ENCODE measurements around the gene ARID1B. TPM values are rescaled to one million over a fixed set of nuclear protein-coding genes. Genes with fewer than 3 reads are reported as not detected.

Gene ARID1B
- polyA plus RNA-seq, 1 experiment, result 17.0 TPM

GRCh38 chr6:156925026-156925425, 147.8 kb downstream of the ARID1B start:
- no peak for DNase-seq (ENCODE audit: low read depth)
- CTCF ChIA-PET, result no interaction called here
- Histone ChIP-seq H3K36me3 (ENCODE audit: control insufficient read depth, insufficient read depth, low read length) (peaks cover 1% of the 10 kb centered on the region), H3K4me3 (ENCODE audit: low read depth, low read length) (no peak overlapping the region), H3K27me3 (ENCODE audit: control insufficient read depth, insufficient read depth, low read length) (no peaks in the 10 kb centered on the region)
- POLR2A ChIA-PET, result no interaction called here
- no peak for TF ChIP-seq CTCF (IDR thresholded peaks at IDR 0.05; ENCODE audit: insufficient read depth, low read depth, low read length)

GRCh38 chr6:156925718-156926607, 148.8 kb downstream of the ARID1B start:
- Histone ChIP-seq H3K4me3 (ENCODE audit: low read depth, low read length) (no peak overlapping the region), H3K27me3 (ENCODE audit: control insufficient read depth, insufficient read depth, low read length) (no peaks in the 10 kb centered on the region), H3K36me3 (ENCODE audit: control insufficient read depth, insufficient read depth, low read length) (peaks cover 1% of the 10 kb centered on the region)
- ChIA-PET POLR2A (interaction anchor here (0.6 kb wide), 1 partner anchor 1645 kb away, joined by 5 read pairs; no protein-coding TSS in a partner anchor), CTCF (interaction anchor here (1.3 kb wide), 1 partner anchor 28 kb away, joined by 3 read pairs; no protein-coding TSS in a partner anchor)
- TF ChIP-seq CTCF (IDR thresholded peaks at IDR 0.05; ENCODE audit: insufficient read depth, low read depth, low read length), result no peak
- no peak for DNase-seq (ENCODE audit: low read depth)

- Histone ChIP-seq H3K36me3 (ENCODE audit: control insufficient read depth, insufficient read depth, low read length) (peaks cover 1% of the 10 kb centered on the region), H3K4me3 (ENCODE audit: low read depth, low read length) (no peak overlapping the region), H3K27me3 (ENCODE audit: control insufficient read depth, insufficient read depth, low read length) (no peaks in the 10 kb centered on the region)
- TF ChIP-seq CTCF (IDR thresholded peaks at IDR 0.05; ENCODE audit: insufficient read depth, low read depth, low read length), result no peak
- no peak for DNase-seq (ENCODE audit: low read depth)
- ChIA-PET CTCF (no interaction called here), POLR2A (no interaction called here)
These were observed 150.9 kb downstream of the ARID1B start for GRCh38 chr6:156928126-156928525.

GRCh38 chr6:156928972-156929371, 151.8 kb downstream of the ARID1B start:
- ChIA-PET CTCF (no interaction called here), POLR2A (no interaction called here)
- Histone ChIP-seq H3K4me3 (ENCODE audit: low read depth, low read length) (no peak overlapping the region), H3K27me3 (ENCODE audit: control insufficient read depth, insufficient read depth, low read length) (no peaks in the 10 kb centered on the region), H3K36me3 (ENCODE audit: control insufficient read depth, insufficient read depth, low read length) (peaks cover 1% of the 10 kb centered on the region; the same call in 1 of the 2 replicates)
- no peak for DNase-seq (ENCODE audit: low read depth)
- no peak for TF ChIP-seq CTCF (IDR thresholded peaks at IDR 0.05; ENCODE audit: insufficient read depth, low read depth, low read length)

GRCh38 chr6:156931283-156931682, 154.1 kb downstream of the ARID1B start:
- ChIA-PET CTCF (interaction anchor here (1.1 kb wide), 1 partner anchor 164 kb away, joined by 3 read pairs; no protein-coding TSS in a partner anchor), POLR2A (no interaction called here)
- Histone ChIP-seq H3K27me3 (ENCODE audit: control insufficient read depth, insufficient read depth, low read length) (no peaks in the 10 kb centered on the region), H3K36me3 (ENCODE audit: control insufficient read depth, insufficient read depth, low read length) (no peaks in the 10 kb centered on the region), H3K4me3 (ENCODE audit: low read depth, low read length) (no peak overlapping the region)
- no peak for TF ChIP-seq CTCF (IDR thresholded peaks at IDR 0.05; ENCODE audit: insufficient read depth, low read depth, low read length)
- no peak for DNase-seq (ENCODE audit: low read depth)

Data from BJ (cell line).